Tibial artery (tissue), 4 donors: ENCODE data around the gene GINS3.

ENCODE experiments used
- DNase-seq, 2 donors: peaks; one replicate each; pipeline ENCODE4 v3.0.0-alpha.2; 2019
- H3K27ac ChIP-seq, 2 donors: fragments of 200-600 bp; sonication (generic) in 1 of 2; 1 replicate in 1 of 2; 2 replicates in 1 of 2; pipeline ENCODE4 v1.5.1; 2018 to 2019; ENCODE audit warnings: mild to moderate bottlenecking in 1 of 2
- H3K27me3 ChIP-seq, 2 donors: fragments of 200-600 bp; sonication (generic) in 1 of 2; one replicate each; pipeline versions ENCODE4 v1.5.1 to v1.6.0; 2016 to 2019
- H3K36me3 ChIP-seq, 3 donors: fragments of 200-600 bp; sonication (generic) in 2 of 3; one replicate each; pipeline ENCODE4 v1.5.1; 2016 to 2019; ENCODE audit warnings: mild to moderate bottlenecking in 2 of 3
- H3K4me1 ChIP-seq, 4 donors: fragments of 200-600 bp; sonication (generic) in 2 of 4; 1 replicate in 3 of 4; 2 replicates in 1 of 4; pipeline ENCODE4 v1.5.1; 2016 to 2019
- H3K4me3 ChIP-seq, 2 donors: fragments of 200-600 bp; sonication (generic) in 1 of 2; 1 replicate in 1 of 2; 2 replicates in 1 of 2; pipeline ENCODE4 v1.5.1; 2018 to 2019; ENCODE audit warnings: mild to moderate bottlenecking in 2 of 2
- H3K9me3 ChIP-seq, 3 donors: fragments of 200-600 bp; sonication (generic) in 1 of 3; one replicate each; pipeline ENCODE4 v1.5.1; 2016 to 2019
- CTCF ChIP-seq, 2 experiments: fragments of 200-600 bp in 1 of 2; fragments of 450-650 bp in 1 of 2; IDR thresholded peaks; one replicate each; pipeline ENCODE4 v1.5.1; 2017 to 2019; ENCODE audit warnings: antibody characterized with exemption in 2 of 2, mild to moderate bottlenecking in 1 of 2, moderate library complexity in 1 of 2
- intact Hi-C: fragments of 100-400 bp; cut with DNase I; formaldehyde crosslinking; loops from one replicate; pipeline ENCODE4 v1.15.0; 2023; ENCODE audit warnings: low total_unique reads

The GINS3 gene

GRCh38 chr16:58352690-58353089, 39.6 kb upstream of the GINS3 start:
- peaks cover 0 to 5% (median 0%) of the 10 kb centered on the region in 3 donors for H3K9me3 ChIP-seq
- no peak for DNase-seq
- H3K4me1 ChIP-seq, result no peaks in the 10 kb centered on the region
- no peaks in the 10 kb centered on the region for H3K36me3 ChIP-seq
- no peak for TF ChIP-seq CTCF (IDR thresholded peaks at IDR 0.05)
- H3K27me3 ChIP-seq, result peaks cover 0 to 4% of the 10 kb centered on the region in 2 donors
- intact Hi-C loops, result no loop called here
- no peak overlapping the region for H3K27ac ChIP-seq
- no peak overlapping the region for H3K4me3 ChIP-seq

DNA sequence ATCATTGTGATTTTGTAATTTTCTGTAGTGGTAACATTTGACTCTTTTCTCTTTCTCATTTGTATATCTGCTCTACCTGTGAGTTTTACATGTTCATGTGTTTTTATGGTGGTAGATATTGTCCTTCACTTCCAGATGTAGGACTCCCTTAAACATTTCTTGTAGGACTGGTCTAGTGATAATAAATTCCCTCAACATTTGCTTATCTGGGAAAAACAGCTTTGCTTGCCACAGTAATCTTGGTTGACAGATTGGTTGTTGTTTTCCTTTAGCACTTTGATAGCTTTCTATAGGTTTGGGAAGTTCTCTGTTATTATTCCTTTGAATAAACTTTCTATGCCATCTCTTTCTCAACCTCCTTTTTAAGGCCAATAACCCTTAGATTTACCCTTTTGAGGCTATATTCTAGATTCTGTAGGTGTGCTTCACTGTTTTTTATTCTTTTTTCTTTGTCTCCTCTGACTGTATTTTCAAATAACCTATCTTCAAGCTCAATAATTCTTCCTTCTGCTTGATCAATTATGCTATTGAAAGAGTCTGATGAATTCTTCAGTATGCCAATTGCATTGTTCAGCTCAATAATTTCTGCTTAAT, 32.1 kb upstream of the GINS3 start:
- TF ChIP-seq CTCF (IDR thresholded peaks at IDR 0.05), result no peak
- no peak for DNase-seq
- no peaks in the 10 kb centered on the region for H3K27me3 ChIP-seq
- no peaks in the 10 kb centered on the region for H3K36me3 ChIP-seq
- H3K27ac ChIP-seq, result no peak overlapping the region
- no peak overlapping the region for H3K4me3 ChIP-seq
- H3K9me3 ChIP-seq, result peaks cover 0 to 28% (median 8%) of the 10 kb centered on the region in 3 donors
- H3K4me1 ChIP-seq, result no peaks in the 10 kb centered on the region
- intact Hi-C loops, result no loop called here

DNA sequence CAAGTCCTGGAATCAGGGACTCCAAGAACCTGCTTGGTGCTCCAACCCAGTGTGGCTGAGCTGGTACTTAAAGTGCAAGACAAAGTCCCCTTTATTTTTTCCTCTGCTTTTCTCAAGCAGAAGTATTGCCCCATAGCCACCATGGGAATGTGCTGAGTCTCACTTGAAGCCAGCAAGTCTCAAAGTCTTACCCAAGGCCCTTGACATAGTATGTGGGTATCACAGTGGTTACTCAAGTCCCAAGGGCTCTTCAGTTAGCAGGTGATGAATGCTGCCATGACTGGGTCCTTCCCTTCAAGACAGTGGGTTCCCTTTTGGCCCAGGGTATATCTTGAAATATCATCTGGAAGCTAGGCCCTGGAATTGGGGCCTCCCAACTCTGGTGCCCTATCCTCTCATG, 30.5 kb upstream of the GINS3 start:
- intact Hi-C loops, result no loop called here
- H3K4me3 ChIP-seq, result no peak overlapping the region
- H3K36me3 ChIP-seq, result no peaks in the 10 kb centered on the region
- H3K27me3 ChIP-seq, result no peaks in the 10 kb centered on the region
- no peak overlapping the region for H3K27ac ChIP-seq
- TF ChIP-seq CTCF (IDR thresholded peaks at IDR 0.05), result no peak
- H3K9me3 ChIP-seq, result peaks cover 0 to 28% (median 8%) of the 10 kb centered on the region in 3 donors
- H3K4me1 ChIP-seq, result no peaks in the 10 kb centered on the region
- DNase-seq, result no peak

DNA sequence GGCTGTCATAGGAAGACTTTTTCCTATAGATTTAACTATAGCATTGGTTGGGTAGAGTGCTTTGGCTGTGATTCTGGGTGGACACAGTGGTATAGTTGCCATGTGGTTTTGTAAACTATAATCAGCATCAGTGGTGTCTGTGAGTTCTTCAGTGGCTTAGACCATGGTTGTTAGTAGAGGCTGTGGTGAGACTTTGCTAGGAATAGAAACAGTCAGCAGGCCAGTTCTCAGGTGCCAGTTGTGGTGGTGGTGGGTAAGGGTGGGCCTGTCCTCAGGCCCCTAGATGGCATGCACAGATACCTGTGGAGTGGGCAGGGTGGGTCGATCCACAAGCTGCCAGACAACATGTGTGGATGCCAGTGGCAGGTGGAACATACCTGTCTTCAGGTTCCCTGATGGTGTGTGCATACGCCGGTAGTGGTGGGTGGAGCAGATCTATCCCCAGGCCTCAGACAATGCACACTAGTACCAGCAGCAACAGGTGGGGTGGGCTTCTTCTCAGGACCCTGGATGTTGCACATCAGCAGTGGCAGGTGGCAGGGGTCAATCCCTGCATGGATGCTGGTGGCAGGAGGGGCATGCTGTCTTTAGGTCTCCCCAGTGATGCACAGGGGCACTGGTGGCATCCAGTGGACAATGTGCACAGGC, 28.4 kb upstream of the GINS3 start:
- Histone ChIP-seq H3K9me3 (peaks cover 0 to 24% (median 8%) of the 10 kb centered on the region in 3 donors), H3K27ac (no peak overlapping the region), H3K4me3 (no peak overlapping the region), H3K4me1 (no peaks in the 10 kb centered on the region), H3K36me3 (no peaks in the 10 kb centered on the region), H3K27me3 (no peaks in the 10 kb centered on the region)
- intact Hi-C loops, result no loop called here
- TF ChIP-seq CTCF (IDR thresholded peaks at IDR 0.05), result no peak
- no peak for DNase-seq

DNA sequence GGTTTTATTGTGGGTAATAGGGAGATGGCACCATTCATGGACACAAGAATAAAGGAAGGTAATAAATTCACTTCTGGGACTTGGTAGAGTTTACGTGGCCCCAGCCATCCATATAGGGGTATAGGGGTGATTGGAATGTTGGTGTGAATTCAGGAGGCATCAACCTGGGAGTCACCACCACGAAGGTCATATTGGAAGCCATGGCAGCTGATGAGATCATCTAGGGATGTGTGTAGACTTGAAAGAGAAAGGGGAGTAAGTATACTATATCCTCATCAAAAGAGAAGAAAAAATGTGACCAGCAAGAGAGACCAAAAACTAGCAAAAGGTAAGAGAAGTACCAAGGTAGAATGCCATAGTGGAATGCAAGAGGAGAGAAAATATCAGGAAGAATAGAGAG, 26.6 kb upstream of the GINS3 start:
- no peaks in the 10 kb centered on the region for H3K27me3 ChIP-seq
- H3K27ac ChIP-seq, result no peak overlapping the region
- H3K9me3 ChIP-seq, result peaks cover 0 to 7% (median 0%) of the 10 kb centered on the region in 3 donors
- H3K36me3 ChIP-seq, result no peaks in the 10 kb centered on the region
- no peak for TF ChIP-seq CTCF (IDR thresholded peaks at IDR 0.05)
- no peak for DNase-seq
- intact Hi-C loops, result no loop called here
- H3K4me3 ChIP-seq, result no peak overlapping the region
- no peaks in the 10 kb centered on the region for H3K4me1 ChIP-seq
